ENCODE data around the gene LIME1. TPM values are rescaled to one million over a fixed set of nuclear protein-coding genes. Genes with fewer than 3 reads are reported as not detected.

Gene LIME1
- total RNA-seq, 4 donors from 2014 or later = 8.7 to 25.0 (median 11.5) TPM

DNA sequence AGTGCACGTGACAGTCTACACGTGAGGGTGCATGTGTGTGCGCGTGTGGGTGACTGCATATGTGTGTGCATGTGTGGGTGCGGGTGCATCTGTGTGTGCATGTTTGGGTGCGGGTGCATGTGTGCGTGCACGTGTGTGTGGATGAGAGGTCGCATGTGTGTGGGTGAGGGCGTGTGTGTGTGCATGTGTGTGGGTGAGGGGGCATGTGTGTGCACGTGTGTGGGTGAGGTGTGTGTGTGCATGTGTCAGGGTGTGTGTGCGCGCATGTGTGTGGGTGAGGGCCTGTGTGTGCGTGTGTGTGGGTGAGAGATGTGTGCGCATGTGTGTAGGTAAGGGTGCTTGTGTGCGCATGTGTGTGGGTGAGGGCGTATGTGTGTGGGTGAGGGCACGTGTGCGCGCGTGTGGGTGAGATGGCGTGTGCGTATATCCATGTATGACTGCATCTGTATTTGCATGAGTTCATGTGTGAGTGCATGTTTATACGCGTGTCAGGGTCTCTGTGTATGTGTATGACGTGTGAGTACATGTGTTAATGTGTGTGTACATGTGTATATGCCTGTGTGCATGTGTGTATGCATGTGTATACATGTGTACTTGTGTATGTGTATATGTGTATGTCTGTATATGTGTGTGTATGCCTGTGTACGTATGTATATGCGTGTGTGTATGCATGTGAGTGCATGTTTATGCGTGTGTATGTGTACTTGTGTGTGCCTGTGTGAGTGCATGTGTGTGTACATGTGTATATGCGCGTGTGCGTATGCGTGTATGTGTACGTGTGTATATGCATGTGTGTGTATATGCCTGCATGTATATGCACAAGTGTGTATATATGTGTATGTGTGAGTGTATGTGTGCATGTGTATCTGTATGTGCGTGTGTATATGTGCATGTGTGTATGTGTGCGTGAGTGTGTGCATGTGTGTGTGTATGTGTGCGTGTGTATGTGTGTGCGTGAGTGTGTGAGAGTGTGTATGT is 4.1 kb upstream of the LIME1 start:
- DNase-seq = no peak
- Histone ChIP-seq H3K36me3 (peaks cover 14 to 25% of the 10 kb centered on the region in 2 donors), H3K4me3 (replicated peaks in 1 of 3) (no peak overlapping the region), H3K27ac (no peak overlapping the region), H3K4me1 (peaks cover 17% of the 10 kb centered on the region in 2 donors), H3K27me3 (no peaks in the 10 kb centered on the region), H3K9me3 (no peaks in the 10 kb centered on the region)
- WGBS, 2 donors = 87 to 88% methylated on average over 38 of the region's 38 CpGs
- TF ChIP-seq, protein P1, sequence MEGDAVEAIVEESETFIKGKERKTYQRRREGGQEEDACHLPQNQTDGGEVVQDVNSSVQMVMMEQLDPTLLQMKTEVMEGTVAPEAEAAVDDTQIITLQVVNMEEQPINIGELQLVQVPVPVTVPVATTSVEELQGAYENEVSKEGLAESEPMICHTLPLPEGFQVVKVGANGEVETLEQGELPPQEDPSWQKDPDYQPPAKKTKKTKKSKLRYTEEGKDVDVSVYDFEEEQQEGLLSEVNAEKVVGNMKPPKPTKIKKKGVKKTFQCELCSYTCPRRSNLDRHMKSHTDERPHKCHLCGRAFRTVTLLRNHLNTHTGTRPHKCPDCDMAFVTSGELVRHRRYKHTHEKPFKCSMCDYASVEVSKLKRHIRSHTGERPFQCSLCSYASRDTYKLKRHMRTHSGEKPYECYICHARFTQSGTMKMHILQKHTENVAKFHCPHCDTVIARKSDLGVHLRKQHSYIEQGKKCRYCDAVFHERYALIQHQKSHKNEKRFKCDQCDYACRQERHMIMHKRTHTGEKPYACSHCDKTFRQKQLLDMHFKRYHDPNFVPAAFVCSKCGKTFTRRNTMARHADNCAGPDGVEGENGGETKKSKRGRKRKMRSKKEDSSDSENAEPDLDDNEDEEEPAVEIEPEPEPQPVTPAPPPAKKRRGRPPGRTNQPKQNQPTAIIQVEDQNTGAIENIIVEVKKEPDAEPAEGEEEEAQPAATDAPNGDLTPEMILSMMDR (IDR thresholded peaks at IDR 0.05) = no peak
- TF ChIP-seq POLR2A (IDR thresholded peaks at IDR 0.05) = no peak
- intact Hi-C loops (cut with DNase I) = no loop called here

DNA sequence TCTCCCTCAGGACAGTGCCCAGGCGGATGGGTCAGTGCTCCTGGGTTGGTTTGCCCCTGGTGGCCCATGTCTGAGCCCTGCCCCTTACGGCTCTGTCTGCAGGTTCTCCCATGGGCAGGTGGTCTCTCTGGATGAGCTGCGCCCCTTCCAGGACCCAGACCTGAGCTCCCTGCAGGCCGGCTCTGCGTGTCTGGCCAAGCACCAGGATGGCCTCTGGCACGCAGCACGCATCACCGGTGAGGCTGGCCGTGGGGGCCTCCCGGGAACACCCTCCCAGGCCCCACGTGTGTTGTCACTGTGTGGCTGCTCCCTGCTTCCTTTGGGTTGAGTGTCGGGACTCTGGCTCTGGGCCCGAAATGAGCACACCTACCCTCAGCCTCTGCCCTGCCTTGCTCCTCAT is 3.3 kb upstream of the LIME1 start:
- Histone ChIP-seq H3K27me3 (no peaks in the 10 kb centered on the region), H3K9me3 (no peaks in the 10 kb centered on the region), H3K4me3 (replicated peaks in 1 of 3) (no peak overlapping the region), H3K36me3 (peaks cover 14 to 25% of the 10 kb centered on the region in 2 donors), H3K27ac (no peak overlapping the region), H3K4me1 (peaks cover 11 to 14% of the 10 kb centered on the region in 2 donors)
- intact Hi-C loops (cut with DNase I) = no loop called here
- TF ChIP-seq POLR2A (IDR thresholded peaks at IDR 0.05) = no peak
- TF ChIP-seq, protein P1 (IDR thresholded peaks at IDR 0.05) = no peak
- 86 to 96% methylated on average over 1 to 13 of the region's 13 CpGs for WGBS, 2 donors
- DNase-seq = no peak

DNA sequence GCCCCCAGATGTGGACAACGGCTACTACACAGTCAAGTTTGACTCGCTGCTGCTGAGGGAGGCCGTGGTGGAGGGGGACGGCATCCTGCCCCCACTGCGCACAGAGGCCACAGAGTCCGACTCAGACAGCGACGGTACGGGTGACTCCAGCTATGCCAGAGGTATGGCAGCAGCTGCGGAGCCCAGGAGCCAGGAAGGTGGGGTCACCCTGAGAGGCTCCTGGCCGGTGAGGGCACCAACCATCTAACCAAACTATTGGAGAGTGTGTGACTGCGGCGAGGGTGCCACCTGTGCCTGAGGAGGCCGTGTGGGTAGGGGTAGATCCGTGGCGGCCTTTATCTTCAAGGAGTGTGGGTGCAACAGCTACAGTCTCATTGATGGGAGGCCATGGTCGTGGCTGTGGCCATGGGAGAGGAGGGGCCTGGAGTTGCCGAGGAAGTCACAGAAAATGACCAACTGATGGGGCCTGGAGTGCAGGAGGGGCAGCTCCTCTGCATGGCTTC is 2.8 kb upstream of the LIME1 start:
- no peak overlapping the region for H3K4me3 ChIP-seq (replicated peaks in 1 of 3)
- DNase-seq = no peak
- H3K36me3 ChIP-seq = peaks cover 14 to 25% of the 10 kb centered on the region in 2 donors
- peaks cover 11 to 15% of the 10 kb centered on the region in 2 donors for H3K4me1 ChIP-seq
- H3K9me3 ChIP-seq = no peaks in the 10 kb centered on the region
- 93 to 97% methylated on average over 11 to 18 of the region's 18 CpGs for WGBS, 2 donors
- no peak for TF ChIP-seq POLR2A (IDR thresholded peaks at IDR 0.05)
- TF ChIP-seq, protein P1 (IDR thresholded peaks at IDR 0.05) = no peak
- intact Hi-C loops (cut with DNase I) = no loop called here
- no peak overlapping the region for H3K27ac ChIP-seq
- H3K27me3 ChIP-seq = no peaks in the 10 kb centered on the region

DNA sequence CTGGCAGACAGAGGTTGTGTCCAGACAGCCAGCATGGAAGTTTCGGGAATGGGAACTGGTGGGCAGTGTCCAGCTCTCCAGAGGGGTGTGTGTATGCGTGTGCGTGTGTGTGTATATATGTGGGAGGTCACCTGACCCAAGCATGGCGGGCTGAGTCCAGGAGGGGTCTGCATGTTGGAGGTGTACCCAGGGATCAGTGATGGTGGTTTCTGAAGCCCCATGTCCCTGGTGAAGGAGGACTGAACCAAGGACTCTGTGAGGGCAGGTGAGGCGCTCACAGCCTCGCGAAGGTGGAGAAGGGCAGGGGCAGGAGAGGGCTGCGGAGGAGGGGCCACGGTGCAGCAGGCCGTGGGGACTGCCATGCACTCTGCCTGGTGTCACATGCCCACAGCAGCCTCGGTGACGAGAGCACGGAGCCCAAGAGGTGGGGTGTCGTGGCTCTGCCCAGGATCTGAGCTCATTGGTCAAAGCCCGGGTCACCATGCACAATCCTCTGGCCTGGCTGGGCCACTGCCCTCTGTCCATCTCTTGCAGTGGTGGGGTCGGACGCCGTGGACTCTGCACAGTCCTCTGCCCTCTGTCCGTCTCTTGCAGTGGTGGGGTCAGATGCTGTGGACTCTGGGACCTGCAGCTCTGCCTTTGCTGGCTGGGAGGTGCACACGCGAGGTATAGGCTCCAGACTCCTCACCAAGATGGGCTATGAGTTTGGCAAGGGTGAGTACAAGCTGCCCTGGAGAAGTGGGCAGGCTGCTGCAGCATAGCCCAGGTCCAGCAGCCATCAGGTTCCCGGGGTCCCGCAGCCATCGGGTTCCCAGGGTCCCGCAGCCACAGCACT is 2.1 kb upstream of the LIME1 start:
- no peak for DNase-seq
- no peak for TF ChIP-seq POLR2A (IDR thresholded peaks at IDR 0.05)
- TF ChIP-seq, protein P1 (IDR thresholded peaks at IDR 0.05) = no peak
- Histone ChIP-seq H3K36me3 (peaks cover 14 to 25% of the 10 kb centered on the region in 2 donors), H3K9me3 (no peaks in the 10 kb centered on the region), H3K27me3 (no peaks in the 10 kb centered on the region), H3K4me3 (replicated peaks in 1 of 3) (no peak overlapping the region), H3K4me1 (peaks cover 10 to 16% of the 10 kb centered on the region in 2 donors), H3K27ac (no peak overlapping the region)
- intact Hi-C loops (cut with DNase I) = no loop called here
- WGBS, 2 donors = 93 to 94% methylated on average over 18 to 25 of the region's 25 CpGs
